ENCODE measurements around the gene KCNMB2.
"Not testable (repeated sequence)": the region's sequence is repeated elsewhere in the genome, so short reads cannot be mapped to it uniquely, and the experiment has no call there.

The KCNMB2 gene

GRCh38 chr3:178706411-178706810, 170.2 kb downstream of the KCNMB2 start:
- no peak for DNase-seq

DNA sequence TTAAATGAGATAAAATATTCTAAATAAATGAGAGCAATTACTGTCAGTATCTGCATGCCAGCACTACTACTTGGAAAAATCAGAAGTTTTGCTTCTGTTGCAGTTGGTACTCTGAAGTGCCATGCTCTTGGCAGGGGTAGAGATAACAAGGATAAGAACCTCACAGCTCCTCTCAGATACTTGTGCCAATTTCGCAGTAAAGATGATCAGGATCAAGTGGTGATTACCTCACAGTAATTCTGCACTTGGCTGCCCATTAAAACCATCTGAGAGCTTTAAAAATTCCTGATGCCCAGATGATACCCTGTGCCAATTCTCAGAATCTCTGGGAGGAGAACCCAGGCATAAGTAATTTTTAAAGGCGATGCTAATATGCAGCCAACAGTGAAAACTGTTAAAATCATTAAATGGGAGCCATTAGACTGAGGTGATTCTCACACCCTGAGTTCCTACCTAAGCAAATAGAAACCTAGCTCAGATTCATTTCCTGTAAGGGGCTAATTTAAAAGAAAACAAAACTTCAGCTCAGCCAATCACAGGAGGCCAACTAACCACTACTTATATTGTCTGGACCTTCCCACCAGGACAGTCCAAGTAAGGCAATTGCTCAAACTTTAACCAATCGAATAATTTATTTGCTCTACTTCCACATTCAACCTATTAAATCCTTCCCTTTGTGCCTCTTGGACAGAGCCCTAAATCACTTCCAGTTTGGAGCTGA, 171.2 kb downstream of the KCNMB2 start:
- peak; percentile 81 for DNase-seq

- peak; percentile 42 for DNase-seq
Measured at GRCh38 chr3:178709051-178709450, 172.8 kb downstream of the KCNMB2 start.

DNA sequence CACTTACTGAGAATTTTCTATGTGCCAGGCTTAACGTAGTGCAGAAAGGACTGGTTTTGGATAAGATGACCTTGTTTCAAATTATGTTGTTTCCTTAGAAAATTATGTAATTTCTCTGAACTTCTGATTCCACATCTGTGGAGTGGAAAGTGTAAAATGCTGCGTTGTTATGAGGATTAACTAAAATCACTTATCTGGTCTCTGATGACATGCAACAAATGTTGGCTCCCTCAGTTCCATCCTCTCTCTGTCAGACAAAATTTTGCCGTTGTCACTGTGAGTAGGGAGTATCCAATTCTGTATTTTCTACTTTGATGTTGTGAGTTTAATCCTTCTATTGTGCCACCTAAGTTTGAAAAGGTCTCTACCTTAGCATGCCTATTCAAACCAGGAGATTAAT, 175.5 kb downstream of the KCNMB2 start:
- DNase-seq, result peak; percentile 37

- peak; percentile 77 for DNase-seq
Measured at GRCh38 chr3:178712247-178712646, 176.0 kb downstream of the KCNMB2 start.

GRCh38 chr3:178714925-178715832, 178.9 kb downstream of the KCNMB2 start:
- peak; percentile 49 for DNase-seq

DNA sequence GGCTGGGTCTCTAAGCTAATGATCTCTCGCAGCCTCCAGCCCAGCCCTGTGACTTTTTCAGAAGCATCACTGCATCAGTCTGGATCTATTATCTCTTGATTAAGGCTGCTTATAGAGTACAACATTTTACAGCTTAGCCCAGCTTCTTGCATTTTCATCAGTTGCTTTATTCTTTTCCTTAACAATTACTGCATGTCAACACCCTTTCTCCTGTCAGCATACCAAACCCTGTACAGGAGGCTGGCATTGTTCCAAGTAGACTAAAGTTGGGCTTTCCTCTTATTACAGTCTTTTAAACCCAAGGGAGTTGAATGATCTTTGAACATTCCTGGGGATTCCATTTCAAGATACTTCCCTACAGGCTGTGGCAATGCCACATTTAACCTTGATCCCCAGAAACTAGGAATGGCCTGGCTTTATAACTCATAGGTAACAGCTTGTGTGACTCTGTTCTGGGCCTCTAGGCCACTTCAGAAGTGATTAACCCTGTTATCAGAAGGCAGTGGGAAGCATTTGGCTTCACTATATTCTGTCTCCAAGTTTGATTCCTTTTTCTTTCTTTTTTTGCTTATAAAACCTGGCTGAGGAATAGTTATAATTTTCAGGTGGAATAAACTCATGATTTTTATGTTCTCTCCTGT, 182.9 kb downstream of the KCNMB2 start:
- DNase-seq, result peak; percentile 73

- no peak for DNase-seq
Measured at GRCh38 chr3:178732824-178733223, 196.6 kb downstream of the KCNMB2 start.

DNA sequence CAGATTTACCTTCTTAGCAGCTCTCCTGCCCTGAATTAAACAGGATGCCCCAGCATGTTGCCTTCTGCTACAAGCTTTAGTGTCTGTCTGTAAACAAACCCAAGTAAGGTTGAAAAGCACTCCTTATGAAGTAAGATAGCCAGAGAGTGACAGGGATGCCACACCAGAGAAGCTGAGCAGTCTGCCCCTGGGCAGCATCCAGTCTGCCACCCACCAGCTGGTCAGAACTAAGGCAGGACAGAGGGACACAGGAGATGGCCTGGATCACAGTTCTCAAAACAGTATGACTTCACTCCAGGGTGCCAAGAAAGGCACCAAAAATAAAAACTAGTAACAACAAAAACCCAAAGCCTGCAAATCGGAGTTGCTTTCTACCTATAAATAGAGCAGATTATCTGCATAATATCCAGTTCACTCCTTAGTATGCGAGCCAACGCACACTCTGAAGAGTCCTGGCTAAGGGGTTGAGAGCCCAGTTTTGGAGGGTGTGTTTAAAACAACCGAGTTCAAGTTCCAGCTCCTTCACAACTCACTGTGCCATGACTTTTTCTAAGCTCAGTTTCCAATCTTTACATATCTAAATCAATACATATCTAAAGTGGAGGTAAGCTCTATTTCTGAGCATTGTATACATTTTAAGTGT, 198.9 kb downstream of the KCNMB2 start:
- DNase-seq, result peak; percentile 51

DNA sequence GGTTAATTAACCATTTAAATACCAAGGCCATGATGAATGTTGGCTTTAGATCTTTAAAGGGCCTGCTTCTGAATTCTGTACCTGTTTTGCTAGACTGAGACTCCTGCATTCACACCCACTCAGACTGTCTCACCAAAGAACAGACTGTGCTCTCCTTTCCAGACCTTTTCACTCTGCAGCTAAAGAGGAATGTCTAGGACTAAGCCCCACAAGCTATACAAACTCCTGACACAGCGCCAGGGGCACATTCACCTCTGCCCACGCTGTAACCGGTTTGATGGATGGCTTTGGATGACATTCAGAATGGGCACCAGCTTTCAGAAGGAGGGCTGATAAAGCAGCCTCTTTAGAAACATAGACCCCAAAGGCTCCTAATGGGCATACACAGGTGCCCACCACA, 200.1 kb downstream of the KCNMB2 start:
- peak; percentile 81 for DNase-seq

DNA sequence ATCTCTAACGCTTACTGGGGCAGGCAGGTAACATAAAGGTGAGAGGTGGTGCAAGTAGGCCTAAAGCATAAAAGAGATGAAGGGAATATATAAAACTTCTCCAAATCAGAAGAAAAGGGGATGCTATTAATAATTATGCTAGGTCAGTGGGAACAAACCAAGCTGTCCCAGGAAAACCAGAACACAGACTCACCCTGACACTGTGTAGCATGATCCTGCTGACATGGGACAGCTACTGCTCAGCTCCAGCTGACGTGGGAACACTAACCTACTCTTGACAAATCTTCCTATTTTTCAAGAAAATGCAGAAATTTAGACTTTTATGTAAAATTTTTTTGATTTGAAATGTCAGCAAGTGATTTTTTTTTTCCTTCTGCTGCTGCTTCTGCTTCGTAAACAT, 203.5 kb downstream of the KCNMB2 start:
- DNase-seq, result no peak

- no peak for DNase-seq
Measured at GRCh38 chr3:178741020-178741419, 204.8 kb downstream of the KCNMB2 start.

DNA sequence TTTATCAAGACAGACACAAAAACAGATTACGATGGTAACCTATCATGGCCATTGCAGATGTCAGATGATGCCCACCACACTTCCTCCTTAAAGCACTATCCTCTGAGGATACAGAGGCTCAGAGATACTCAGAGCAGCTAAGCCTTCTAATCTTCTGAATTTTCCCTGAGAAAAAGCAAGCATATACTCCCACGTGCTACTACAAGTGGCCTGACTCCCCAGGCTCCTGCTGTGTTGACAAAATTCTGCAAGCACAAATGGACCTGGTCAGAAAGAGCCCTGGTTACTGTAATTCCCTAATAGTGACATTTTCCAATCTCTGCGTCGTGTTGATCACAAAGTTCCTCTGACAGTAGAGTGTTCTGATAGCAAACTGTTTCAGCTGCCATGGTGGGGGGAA, 207.1 kb downstream of the KCNMB2 start:
- peak; percentile 27 for DNase-seq

GRCh38 chr3:178745861-178746655, 209.8 kb downstream of the KCNMB2 start:
- not testable (repeated sequence) for DNase-seq

DNA sequence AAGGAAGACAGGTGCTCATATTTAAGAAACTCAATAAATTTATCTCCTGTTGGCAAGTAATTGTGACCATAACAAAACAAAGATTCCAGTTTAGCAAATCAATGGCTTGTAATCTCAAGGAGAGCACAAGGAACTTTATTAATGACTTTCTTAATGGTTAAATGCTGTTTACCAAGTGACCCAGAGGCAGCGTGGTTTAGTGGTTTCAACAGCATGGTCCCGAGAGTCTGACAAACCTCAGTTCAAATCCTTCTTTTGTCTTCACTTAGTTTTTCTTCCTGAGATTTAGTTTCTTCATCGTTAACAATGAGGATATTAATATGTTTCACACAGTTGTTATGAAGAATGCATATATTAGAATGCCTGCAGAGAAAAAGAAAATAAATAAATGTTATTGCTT, 212.6 kb downstream of the KCNMB2 start:
- no peak for DNase-seq

GRCh38 chr3:178749471-178749870, 213.2 kb downstream of the KCNMB2 start:
- no peak for DNase-seq

DNA sequence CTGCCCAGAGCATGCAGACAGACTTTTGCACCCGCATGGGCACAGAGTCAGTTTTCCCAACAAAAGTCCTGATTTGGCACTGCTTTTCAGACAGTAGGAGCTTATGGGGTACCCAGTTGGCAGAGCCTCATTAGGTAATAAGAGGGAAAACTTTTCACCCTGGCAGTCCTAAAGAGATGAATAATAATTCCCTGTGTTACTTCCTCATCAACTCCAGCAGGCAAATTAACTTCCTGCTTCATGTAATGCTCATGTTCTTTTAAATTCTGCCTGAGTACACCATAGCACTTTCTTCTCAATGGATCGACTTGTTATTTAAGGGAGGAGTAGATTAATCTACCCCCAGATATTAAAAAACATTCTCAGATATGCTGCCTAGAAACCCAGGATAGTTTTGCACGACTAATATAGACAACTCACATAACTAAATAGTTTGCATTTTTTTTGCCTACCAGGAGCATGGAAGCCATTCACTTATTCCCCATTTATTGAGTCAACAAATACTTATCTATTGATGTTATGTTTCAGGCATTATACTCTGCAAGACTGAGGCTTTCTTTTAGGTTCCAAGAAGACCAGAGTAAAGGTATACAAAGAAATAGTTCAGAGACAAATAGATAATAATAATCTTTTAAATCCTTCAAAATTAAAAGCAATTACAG, 214.5 kb downstream of the KCNMB2 start:
- DNase-seq, result peak; percentile 53

DNA sequence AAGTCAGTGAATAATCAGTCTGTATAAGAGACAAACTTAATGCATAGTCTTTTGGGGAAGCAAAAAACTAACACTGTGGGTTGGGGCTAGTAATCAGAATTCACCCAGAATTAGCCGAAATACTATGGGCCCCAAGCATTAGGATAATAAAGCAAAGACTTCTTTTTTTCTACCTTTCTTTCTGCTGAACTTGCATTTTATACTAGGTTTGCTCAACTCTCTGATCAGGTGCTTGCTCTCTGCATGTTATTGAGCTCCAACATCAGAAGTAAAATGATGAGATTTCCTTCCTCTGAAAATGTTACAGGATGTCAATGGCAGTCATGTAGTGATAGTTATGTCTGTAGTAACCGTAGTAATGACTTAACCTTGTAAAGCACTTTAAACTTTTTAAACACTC, 216.6 kb downstream of the KCNMB2 start:
- no peak for DNase-seq

DNA sequence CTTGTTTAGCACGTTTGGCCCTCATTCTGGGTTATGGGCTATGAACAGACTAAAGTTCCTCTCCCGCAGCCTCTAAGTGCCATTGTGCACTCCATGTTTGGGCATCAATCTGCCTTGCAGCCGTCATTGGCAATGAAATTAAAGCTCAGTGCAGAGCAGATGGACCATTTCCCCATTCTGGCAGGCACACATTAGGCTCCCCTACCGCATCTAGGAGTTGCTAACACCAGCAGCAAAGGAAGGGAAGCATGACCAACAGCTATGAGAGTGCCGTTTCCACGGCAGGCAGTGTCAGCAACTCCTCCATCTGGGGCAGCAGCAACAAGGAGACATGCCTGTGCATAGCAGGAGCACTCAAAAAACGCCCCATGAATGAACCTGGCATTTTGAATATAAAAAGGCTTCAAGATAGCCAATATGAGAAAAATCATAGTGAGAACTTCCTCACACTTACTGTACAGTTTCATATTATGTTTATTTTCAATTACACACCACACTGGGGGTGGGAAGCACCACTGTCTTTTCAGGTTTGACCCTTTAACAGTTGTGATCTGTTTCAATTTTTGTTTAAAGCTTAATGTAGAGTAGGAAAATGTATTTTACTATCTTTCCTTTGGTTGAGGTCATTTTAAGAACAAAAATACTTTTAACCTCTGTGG, 218.7 kb downstream of the KCNMB2 start:
- DNase-seq, result peak; percentile 92

GRCh38 chr3:178761024-178761423, 224.8 kb downstream of the KCNMB2 start:
- DNase-seq, result no peak

DNA sequence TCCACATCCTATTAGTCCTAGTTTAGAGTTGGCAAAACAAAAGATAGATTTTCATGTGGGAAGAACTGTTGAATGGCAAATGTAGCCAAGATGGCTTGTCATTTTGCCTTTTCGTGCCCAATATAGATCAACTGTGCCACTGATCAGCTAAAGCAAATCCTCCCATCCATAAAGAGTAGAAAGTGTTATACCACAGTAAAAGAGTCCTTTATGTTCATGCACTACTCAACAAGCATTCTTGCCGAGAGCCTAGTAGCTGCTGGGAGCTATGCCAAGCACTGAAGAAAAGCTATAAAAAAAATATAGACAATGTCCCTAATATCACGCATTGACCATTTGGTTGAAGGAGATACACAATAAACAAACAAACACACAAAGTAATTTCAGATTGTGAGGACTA, 225.2 kb downstream of the KCNMB2 start:
- no peak for DNase-seq
